DND-41 (cell line): ENCODE results near the gene CSRP1.

Experiments used
- CTCF ChIP-seq: IDR thresholded peaks from 2 replicates; pipeline ENCODE4 v1.5.1; 2012; ENCODE audit warnings: borderline replicate concordance, low read length, moderate library complexity, mild to moderate bottlenecking; ENCODE audit not compliant: poor library complexity, severe bottlenecking; ENCODE audit errors: extremely low read depth
- EZH2 ChIP-seq: IDR thresholded peaks from 3 replicates; pipeline ENCODE4 v1.6.1; 2012; ENCODE audit warnings: borderline replicate concordance, low read depth, mild to moderate bottlenecking, moderate library complexity, low read length, inconsistent platforms; ENCODE audit not compliant: severe bottlenecking

- no peak for TF ChIP-seq CTCF
- no peak for TF ChIP-seq EZH2
Measured at GRCh38 chr1:201483373-201483949, 23.5 kb downstream of the CSRP1 start.
